HEK293T (cell line): Measurements from ENCODE around the gene CUX1.
"Not testable (repeated sequence)": the region's sequence is repeated elsewhere in the genome, so short reads cannot be mapped to it uniquely, and the experiment has no call there.

Source experiments
- CTCF ChIA-PET: fragments of 350-600 bp; formaldehyde crosslinking; extraction: SDS; loops from one replicate; lab custom pipeline; 2021; ENCODE audit warnings: antibody characterized with exemption, inconsistent platforms; lab: Yijun Ruan, JAX
- POLR2A ChIA-PET: fragments of 350-600 bp; formaldehyde crosslinking; extraction: SDS; loops from one replicate; lab custom pipeline; 2020; ENCODE audit warnings: antibody characterized with exemption, inconsistent platforms; lab: Yijun Ruan, JAX
- DNase-seq: peaks from one replicate; pipeline ENCODE4 v3.0.0; 2012; ENCODE audit warnings: mixed read lengths; ENCODE audit errors: extremely low spot score
- ARNT ChIP-seq: fragments of 450-650 bp; IDR thresholded peaks from 2 replicates; pipeline ENCODE4 v1.6.1; 2017; ENCODE audit warnings: mild to moderate bottlenecking
- BHLHE40 ChIP-seq: fragments of 450-650 bp; IDR thresholded peaks from 2 replicates; pipeline ENCODE4 v1.6.1; 2016; ENCODE audit warnings: mild to moderate bottlenecking, moderate library complexity, borderline replicate concordance
- CTBP1 ChIP-seq: fragments of 450-650 bp; IDR thresholded peaks from 2 replicates; pipeline ENCODE4 v1.6.1; 2016; ENCODE audit warnings: borderline replicate concordance
- ELF4 ChIP-seq: fragments of 450-650 bp; IDR thresholded peaks from 2 replicates; pipeline ENCODE4 v1.6.1; 2017; ENCODE audit warnings: antibody characterized with exemption
- FOXA1 ChIP-seq: fragments of 450-650 bp; IDR thresholded peaks from 2 replicates; pipeline ENCODE4 v1.6.1; 2016; ENCODE audit warnings: mild to moderate bottlenecking
- FOXK2 ChIP-seq: fragments of 450-650 bp; IDR thresholded peaks from 2 replicates; pipeline ENCODE4 v1.6.1; 2016; ENCODE audit warnings: mild to moderate bottlenecking
- FOXM1 ChIP-seq: fragments of 450-650 bp; IDR thresholded peaks from 2 replicates; pipeline ENCODE4 v1.6.1; 2017; ENCODE audit warnings: mild to moderate bottlenecking, borderline replicate concordance
- HDGF ChIP-seq: fragments of 450-650 bp; IDR thresholded peaks from 2 replicates; pipeline ENCODE4 v1.6.1; 2017; ENCODE audit warnings: antibody characterized with exemption, borderline replicate concordance
- L3MBTL2 ChIP-seq: fragments of 450-650 bp; conservative IDR thresholded peaks from 2 replicates; pipeline ENCODE4 v1.6.1; 2016; ENCODE audit warnings: mild to moderate bottlenecking
- LEF1 ChIP-seq: fragments of 450-650 bp; IDR thresholded peaks from 2 replicates; pipeline ENCODE4 v1.6.1; 2017; ENCODE audit warnings: mild to moderate bottlenecking, borderline replicate concordance
- NFRKB ChIP-seq: fragments of 450-650 bp; IDR thresholded peaks from 2 replicates; pipeline ENCODE4 v1.6.1; 2016; ENCODE audit warnings: mild to moderate bottlenecking, moderate library complexity
- PKNOX1 ChIP-seq: fragments of 450-650 bp; IDR thresholded peaks from 2 replicates; pipeline ENCODE4 v1.6.1; 2016
- SP1 ChIP-seq: fragments of 450-650 bp; IDR thresholded peaks from 2 replicates; pipeline ENCODE4 v1.6.1; 2017
- SUZ12 ChIP-seq: fragments of 450-650 bp; IDR thresholded peaks from 2 replicates; pipeline ENCODE4 v1.6.1; 2016; ENCODE audit warnings: mild to moderate bottlenecking
- TARDBP ChIP-seq: fragments of 450-650 bp; IDR thresholded peaks from 2 replicates; pipeline ENCODE4 v1.6.1; 2016
- ZNF384 ChIP-seq: fragments of 450-650 bp; IDR thresholded peaks from 2 replicates; pipeline ENCODE4 v1.6.1; 2016

CUX1 gene

GRCh38 chr7:101783381-101784181, 33.8 kb upstream of the CUX1 start:
- no peak for DNase-seq
- ChIA-PET CTCF (no interaction called here), POLR2A (no interaction called here)
- TF ChIP-seq FOXK2 (no peak), SUZ12 (no peak), ZNF384 (no peak), L3MBTL2 (no peak), FOXA1 (no peak), BHLHE40 (no peak), HDGF (no peak), CTBP1 (no peak), NFRKB (no peak), SP1 (no peak), LEF1 (no peak)

GRCh38 chr7:101784292-101785127, 32.9 kb upstream of the CUX1 start:
- ChIA-PET POLR2A (no interaction called here), CTCF (no interaction called here)
- DNase-seq, result no peak
- TF ChIP-seq SP1, result no peak
- no peak for TF ChIP-seq ARNT
- no peak for TF ChIP-seq SUZ12
- no peak for TF ChIP-seq FOXK2
- no peak for TF ChIP-seq FOXM1
- no peak for TF ChIP-seq PKNOX1
- no peak for TF ChIP-seq ZNF384
- no peak for TF ChIP-seq HDGF
- no peak for TF ChIP-seq LEF1
- no peak for TF ChIP-seq TARDBP
- no peak for TF ChIP-seq ELF4
- no peak for TF ChIP-seq L3MBTL2
- no peak for TF ChIP-seq BHLHE40
- TF ChIP-seq FOXA1, result no peak
- no peak for TF ChIP-seq CTBP1
- TF ChIP-seq NFRKB, result no peak

GRCh38 chr7:101787864-101788263, 29.6 kb upstream of the CUX1 start:
- POLR2A ChIA-PET, result no interaction called here
- no peak for DNase-seq
- TF ChIP-seq FOXM1 (no peak), FOXA1 (no peak), SUZ12 (no peak), L3MBTL2 (no peak), SP1 (no peak), FOXK2 (no peak), ELF4 (no peak), HDGF (no peak), ARNT (no peak), PKNOX1 (no peak), TARDBP (no peak)
- CTCF ChIA-PET, result interaction anchor here (1.1 kb wide), 1 partner anchor 8 kb away, joined by 4 read pairs; no protein-coding TSS in a partner anchor

- DNase-seq, result no peak
- POLR2A ChIA-PET, result no interaction called here
- CTCF ChIA-PET, result no interaction called here
- TF ChIP-seq SUZ12 (no peak), FOXA1 (no peak), BHLHE40 (no peak), CTBP1 (no peak), FOXK2 (no peak), TARDBP (no peak), NFRKB (no peak)
Measured at GRCh38 chr7:101788517-101788916, 28.9 kb upstream of the CUX1 start.

GRCh38 chr7:101790566-101791293, 26.7 kb upstream of the CUX1 start:
- TF ChIP-seq SP1, result no peak
- no peak for TF ChIP-seq NFRKB
- TF ChIP-seq HDGF, result no peak
- TF ChIP-seq ZNF384, result no peak
- no peak for TF ChIP-seq FOXM1
- POLR2A ChIA-PET, result no interaction called here

GRCh38 chr7:101792051-101792681, 25.3 kb upstream of the CUX1 start:
- ChIA-PET CTCF (no interaction called here), POLR2A (no interaction called here)
- no peak for DNase-seq
- no peak for TF ChIP-seq HDGF
- no peak for TF ChIP-seq SP1
- no peak for TF ChIP-seq ZNF384
- no peak for TF ChIP-seq LEF1
- TF ChIP-seq TARDBP, result no peak
- TF ChIP-seq CTBP1, result no peak
- no peak for TF ChIP-seq L3MBTL2

More at GRCh38 chr7:101790566-101791293, 26.7 kb upstream of the CUX1 start:
- DNase-seq, result no peak
- CTCF ChIA-PET, result no interaction called here

- DNase-seq, CTCF ChIA-PET, POLR2A ChIA-PET: not testable (repeated sequence)
Measured at GRCh38 chr7:101792682-101793071, 24.7 kb upstream of the CUX1 start.
